ENCODE measurements around the gene MED16.
"Not testable (repeated sequence)": the region's sequence is repeated elsewhere in the genome, so short reads cannot be mapped to it uniquely, and the experiment has no call there.

Gene MED16

DNA sequence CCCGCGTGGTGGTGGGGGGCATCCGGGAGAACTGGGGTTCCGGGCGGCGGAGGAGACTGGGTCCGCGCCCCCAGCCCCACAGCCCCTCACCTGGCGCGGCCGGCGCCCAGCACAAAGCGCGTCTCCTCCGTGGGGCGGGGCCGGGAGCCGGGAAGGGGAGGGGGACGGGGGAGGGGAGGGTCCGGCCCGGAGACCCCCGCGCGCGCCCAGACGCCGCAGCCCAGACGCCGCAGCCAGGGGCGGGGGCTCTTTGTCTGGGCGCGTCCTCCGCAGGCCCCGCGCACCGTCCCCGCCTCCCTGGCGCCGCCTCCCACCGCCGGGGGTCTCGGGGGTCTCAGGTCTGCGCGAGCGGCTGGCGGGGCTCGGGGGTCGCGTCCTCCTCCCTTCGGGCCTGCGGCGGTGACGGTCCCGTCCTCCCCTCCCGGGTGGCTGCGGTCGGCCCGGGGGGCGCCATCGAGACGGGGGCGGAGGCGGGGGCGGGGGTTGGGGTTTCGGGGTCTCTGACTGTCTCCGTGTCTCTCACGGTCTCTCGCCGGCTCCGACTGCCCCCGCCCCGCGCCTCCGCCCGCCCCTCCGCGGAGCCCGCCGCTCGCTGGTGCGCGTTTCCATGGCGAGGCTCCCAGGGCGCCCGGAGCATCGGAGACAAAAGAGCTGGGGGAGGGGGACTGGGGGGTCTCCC lies 71.0 kb downstream of the MED16 start, which contains the start of gene PLPPR3:
Gene PLPPR3 (minus strand): TSS at position 131 of the 679 bp plus-strand sequence. CDS start 396 bp downstream, outside the sequence.
- no peak for DNase-seq

GRCh38 chr19:821231-821824 lies 71.7 kb downstream of the MED16 start:
- DNase-seq: no peak

GRCh38 chr19:820212-820611 lies 72.8 kb downstream of the MED16 start:
- DNase-seq: not testable (repeated sequence)

All from activated effector memory CD4-positive, alpha-beta T cell treated with Interleukin-2 at 50 U/mL for 16 hours (primary cell).